GM23338 (cell line): ENCODE data around the gene RAD51B. TPM values are rescaled to one million over a fixed set of nuclear protein-coding genes. Genes with fewer than 3 reads are reported as not detected.

Experiments
- ATAC-seq: fragments of 200-7000 bp; cut with Tn5 transposase; 3 replicates; pipeline ENCODE4 v1.9.1; 2020
- DNase-seq: peaks from one replicate; pipeline ENCODE4 v3.0.0-alpha.2; 2015; ENCODE audit warnings: low spot score
- H2AFZ ChIP-seq: fragments of 200-600 bp; sonication (generic); 2 replicates; pipeline ENCODE4 v1.8.0; 2016; ENCODE audit warnings: antibody characterized with exemption, mild to moderate bottlenecking, moderate library complexity
- H3F3A ChIP-seq: fragments of 200-600 bp; sonication (generic); replicated peaks from 2 replicates; pipeline ENCODE4 v1.8.0; 2017; ENCODE audit warnings: antibody characterized with exemption, mixed run types, low read depth
- H3K27ac ChIP-seq: fragments of 200-600 bp; sonication (generic); 2 replicates; pipeline ENCODE4 v1.6.1; 2016; ENCODE audit warnings: low read depth
- H3K27me3 ChIP-seq: fragments of 200-600 bp; sonication (generic); 2 replicates; pipeline ENCODE4 v1.8.0; 2016; ENCODE audit warnings: mild to moderate bottlenecking, mixed run types, moderate library complexity; ENCODE audit not compliant: insufficient read depth
- H3K36me3 ChIP-seq: fragments of 200-600 bp; sonication (generic); 2 replicates; pipeline ENCODE4 v1.8.0; 2016; ENCODE audit warnings: mild to moderate bottlenecking; ENCODE audit not compliant: insufficient read depth
- H3K4me1 ChIP-seq: fragments of 200-600 bp; sonication (generic); 2 replicates; pipeline ENCODE4 v1.8.0; 2016; ENCODE audit warnings: mild to moderate bottlenecking, moderate library complexity; ENCODE audit not compliant: insufficient read depth
- H3K4me2 ChIP-seq: fragments of 200-600 bp; sonication (generic); 2 replicates; pipeline ENCODE4 v1.7.1; 2017; ENCODE audit warnings: mixed run types
- H3K4me3 ChIP-seq: fragments of 200-600 bp; sonication (generic); 2 replicates; pipeline ENCODE4 v1.6.1; 2016; ENCODE audit warnings: mixed run types
- H3K79me2 ChIP-seq: fragments of 200-600 bp; sonication (generic); replicated peaks from 2 replicates; pipeline ENCODE4 v1.8.0; 2017; ENCODE audit warnings: mild to moderate bottlenecking; ENCODE audit not compliant: insufficient read depth
- H3K9me2 ChIP-seq: fragments of 200-600 bp; sonication (generic); 2 replicates; pipeline ENCODE4 v1.8.0; 2017; ENCODE audit not compliant: insufficient read depth
- H4K20me1 ChIP-seq: fragments of 200-600 bp; sonication (generic); replicated peaks from 2 replicates; pipeline ENCODE4 v1.8.0; 2017; ENCODE audit warnings: mild to moderate bottlenecking; ENCODE audit not compliant: insufficient read depth
- H3K27ac Mint-ChIP-seq: 2 replicates; pipeline ENCODE4 v1.8.0; 2020; ENCODE audit warnings: inconsistent platforms, mild to moderate bottlenecking, moderate library complexity, mixed read lengths
- H3K27me3 Mint-ChIP-seq: 3 replicates; pipeline ENCODE4 v1.8.0; 2022; ENCODE audit warnings: low read depth, mild to moderate bottlenecking, moderate library complexity, mixed read lengths, inconsistent platforms; ENCODE audit not compliant: insufficient read depth, poor library complexity
- H3K36me3 Mint-ChIP-seq: 3 replicates; pipeline ENCODE4 v1.8.0; 2021; ENCODE audit warnings: low read depth, mild to moderate bottlenecking, inconsistent platforms, moderate library complexity, mixed read lengths
- H3K4me1 Mint-ChIP-seq: 3 replicates; pipeline ENCODE4 v1.8.0; 2020; ENCODE audit warnings: mild to moderate bottlenecking, inconsistent platforms, mixed read lengths
- H3K4me3 Mint-ChIP-seq: 3 replicates; pipeline ENCODE4 v1.8.0; 2021; ENCODE audit warnings: moderate library complexity, mild to moderate bottlenecking, inconsistent platforms, mixed read lengths
- H3K9me3 Mint-ChIP-seq: 3 replicates; pipeline ENCODE4 v1.8.0; 2020; ENCODE audit warnings: moderate library complexity, mild to moderate bottlenecking, inconsistent platforms, mixed read lengths
- CREB1 ChIP-seq: fragments of 250-450 bp; sonication (Bioruptor Pico); IDR thresholded peaks from 2 replicates; pipeline ENCODE4 v1.5.0; 2020; ENCODE audit warnings: low read depth, mild to moderate bottlenecking, moderate library complexity
- CTCF ChIP-seq, 2 experiments: fragments of 200-600 bp in 1 of 2; sonication (generic) in 1 of 2; conservative IDR thresholded peaks; 2 replicates each; pipeline versions ENCODE4 v1.5.1 to v1.6.1; 2016 to 2017; ENCODE audit warnings: antibody characterized with exemption in 2 of 2, low read depth in 2 of 2, mild to moderate bottlenecking in 2 of 2, moderate library complexity in 1 of 2
- ETS1 ChIP-seq: IDR thresholded peaks from 2 replicates; pipeline ENCODE4 v1.6.1; 2016; ENCODE audit warnings: antibody characterized with exemption
- EZH2 ChIP-seq: fragments of 200-600 bp; sonication (generic); IDR thresholded peaks from one replicate; pipeline ENCODE4 v1.8.0; 2017; ENCODE audit warnings: antibody characterized with exemption, mild to moderate bottlenecking, low read depth; ENCODE audit not compliant: unreplicated experiment
- EZH2phosphoT487 ChIP-seq: fragments of 200-600 bp; sonication (generic); IDR thresholded peaks from one replicate; pipeline ENCODE4 v1.8.1; 2018; ENCODE audit warnings: antibody characterized with exemption; ENCODE audit not compliant: unreplicated experiment
- JUNB ChIP-seq: IDR thresholded peaks from one replicate; pipeline ENCODE4 v1.6.1; 2016; ENCODE audit warnings: antibody characterized with exemption; ENCODE audit not compliant: unreplicated experiment
- NANOG ChIP-seq: IDR thresholded peaks from 2 replicates; pipeline ENCODE4 v1.6.1; 2016; ENCODE audit warnings: antibody characterized with exemption, borderline replicate concordance
- POLR2AphosphoS5 ChIP-seq: IDR thresholded peaks from 2 replicates; pipeline ENCODE4 v1.6.1; 2016; ENCODE audit warnings: antibody characterized with exemption, low read depth
- REST ChIP-seq: IDR thresholded peaks from one replicate; pipeline ENCODE4 v1.6.1; 2018; ENCODE audit warnings: antibody characterized with exemption; ENCODE audit not compliant: unreplicated experiment
- STAT1 ChIP-seq: IDR thresholded peaks from one replicate; pipeline ENCODE4 v1.6.1; 2016; ENCODE audit warnings: antibody characterized with exemption; ENCODE audit not compliant: unreplicated experiment
- ZNF114 ChIP-seq: fragments of 250-450 bp; sonication (Bioruptor Pico); IDR thresholded peaks from 2 replicates; pipeline ENCODE4 v1.5.0; 2020; ENCODE audit warnings: mild to moderate bottlenecking, moderate library complexity
- ZNF331 ChIP-seq: fragments of 250-450 bp; sonication (Bioruptor Pico); IDR thresholded peaks from 2 replicates; pipeline ENCODE4 v1.5.0; 2020; ENCODE audit warnings: low read depth, mild to moderate bottlenecking, moderate library complexity
- ZNF462 ChIP-seq: fragments of 250-450 bp; sonication (Bioruptor Pico); IDR thresholded peaks from 2 replicates; pipeline ENCODE4 v1.5.0; 2020; ENCODE audit warnings: mild to moderate bottlenecking, moderate library complexity
- polyA plus RNA-seq: library from polyadenylated mRNA; unstranded; fragments of >200 nt; fragmentation: Nextera tagmentation; extraction: Ambion mirVana; gene quantifications from 2 replicates; pipeline ENCODE4 v1.2.1, GENCODE V29; 2016
- total RNA-seq: library from RNA; depleted of rRNA; stranded (reverse); fragments of >200 nt; shearing (Covaris generic); gene quantifications from 2 replicates; pipeline ENCODE4 v1.2.3, GENCODE V29; 2014

Gene RAD51B
- total and polyA plus RNA-seq, 2 experiments from 2014 or later: 15.7 to 29.1 TPM

- H3K4me1 ChIP-seq: peaks cover 43% of the 10 kb centered on the region
- H3K79me2 ChIP-seq: no peaks in the 10 kb centered on the region
- no peak overlapping the region for H3K4me2 ChIP-seq
- no peaks in the 10 kb centered on the region for H3K27me3 ChIP-seq
- TF ChIP-seq ZNF331 (CRISPR knock-in tag) (no peak), JUNB (no peak), REST (no peak), CTCF (conservative IDR thresholded peaks at IDR 0.05; ENCODE audit: low read depth in 2 of 2) (no peak), ZNF462 (CRISPR knock-in tag) (no peak), ZNF114 (CRISPR knock-in tag) (no peak), STAT1 (no peak), POLR2AphosphoS5 (no peak), CREB1 (no peak), EZH2 (no peak), NANOG (no peak), ETS1 (no peak), EZH2phosphoT487 (no peak)
- H3K9me2 ChIP-seq: no peaks in the 10 kb centered on the region
- H3K36me3 Mint-ChIP-seq: no peaks in the 10 kb centered on the region
- H3K4me3 ChIP-seq: no peak overlapping the region
- H3F3A ChIP-seq: no peaks in the 10 kb centered on the region
- H2AFZ ChIP-seq: no peak overlapping the region
- H3K36me3 ChIP-seq: no peaks in the 10 kb centered on the region
- no peak for DNase-seq
- no peak for ATAC-seq
- no peak overlapping the region for H3K4me3 Mint-ChIP-seq
- no peaks in the 10 kb centered on the region for H4K20me1 ChIP-seq
- H3K9me3 Mint-ChIP-seq: no peaks in the 10 kb centered on the region
- no peak overlapping the region for H3K27ac Mint-ChIP-seq
- H3K4me1 Mint-ChIP-seq: peaks cover 35% of the 10 kb centered on the region
- H3K27me3 Mint-ChIP-seq: peaks cover 6% of the 10 kb centered on the region
- H3K27ac ChIP-seq: no peak overlapping the region
Measured at GRCh38 chr14:67975470-67975869, 155.9 kb downstream of the RAD51B start.
